Measurements from ENCODE around the gene BLACAT1.
"Not testable (repeated sequence)": the region's sequence is repeated elsewhere in the genome, so short reads cannot be mapped to it uniquely, and the experiment has no call there.

Gene BLACAT1

GRCh38 chr1:205407970-205408369, 47.9 kb downstream of the BLACAT1 start:
- ATAC-seq: no peak
- TF ChIP-seq SNAI2 (CRISPR knock-in tag; IDR thresholded peaks at IDR 0.05) (no peak), ZFP3 (CRISPR knock-in tag; IDR thresholded peaks at IDR 0.05) (no peak), GLIS3 (CRISPR knock-in tag; IDR thresholded peaks at IDR 0.05) (no peak), ZC3H10 (CRISPR knock-in tag; IDR thresholded peaks at IDR 0.05) (no peak), ARNTL (CRISPR knock-in tag; IDR thresholded peaks at IDR 0.05; ENCODE audit: borderline replicate concordance, low read depth) (no peak), ESRRG (CRISPR knock-in tag; IDR thresholded peaks at IDR 0.05) (no peak), TCF4 (CRISPR knock-in tag; IDR thresholded peaks at IDR 0.05; ENCODE audit: borderline replicate concordance) (no peak)

- not testable (repeated sequence) for ATAC-seq
Observed at GRCh38 chr1:205406252-205406651, 49.6 kb downstream of the BLACAT1 start.
